H9 (cell line): ENCODE data around the gene HMOX1. TPM values are rescaled to one million over a fixed set of nuclear protein-coding genes. Genes with fewer than 3 reads are reported as not detected.
A peak's percentile ranks its signal among the peaks of the same experiment; 100 is the strongest.

Source experiments
- DNase-seq: peaks from one replicate; pipeline ENCODE4 v3.0.0-alpha.2; 2017
- H2AFZ ChIP-seq: one replicate; pipeline ENCODE4 v1.6.1; 2013; ENCODE audit warnings: mild to moderate bottlenecking, low read length, control low read depth, moderate library complexity
- H2AK5ac ChIP-seq: 2 replicates; pipeline ENCODE4 v1.6.1; 2013; ENCODE audit warnings: low read length, control low read depth, mixed read lengths; ENCODE audit not compliant: insufficient read length
- H2BK120ac ChIP-seq: one replicate; pipeline ENCODE4 v1.6.1; 2013; ENCODE audit warnings: low read depth, mild to moderate bottlenecking, low read length, control low read depth, inconsistent platforms; ENCODE audit not compliant: poor library complexity, severe bottlenecking
- H2BK12ac ChIP-seq: 2 replicates; pipeline ENCODE4 v1.6.1; 2013; ENCODE audit warnings: low read length, control low read depth, mixed read lengths, low read depth; ENCODE audit not compliant: insufficient read length
- H2BK15ac ChIP-seq: 2 replicates; pipeline ENCODE4 v1.6.1; 2013; ENCODE audit warnings: low read depth, low read length, control low read depth
- H2BK20ac ChIP-seq: one replicate; pipeline ENCODE4 v1.6.1; 2013; ENCODE audit warnings: low read depth, mild to moderate bottlenecking, low read length, control low read depth, inconsistent platforms; ENCODE audit not compliant: poor library complexity, severe bottlenecking
- H2BK5ac ChIP-seq: 2 replicates; pipeline ENCODE4 v1.6.1; 2013; ENCODE audit warnings: low read length, control low read depth, mixed read lengths; ENCODE audit not compliant: insufficient read length
- H3K14ac ChIP-seq: 2 replicates; pipeline ENCODE4 v1.6.1; 2013; ENCODE audit warnings: low read length, control low read depth; ENCODE audit not compliant: insufficient read depth
- H3K18ac ChIP-seq: 2 replicates; pipeline ENCODE4 v1.6.1; 2013; ENCODE audit warnings: low read depth, mild to moderate bottlenecking, mixed read lengths, low read length, control low read depth; ENCODE audit not compliant: insufficient read length
- H3K23ac ChIP-seq: 2 replicates; pipeline ENCODE4 v1.6.1; 2013; ENCODE audit warnings: low read length, control low read depth, mixed read lengths, low read depth; ENCODE audit not compliant: insufficient read length
- H3K23me2 ChIP-seq: 2 replicates; pipeline ENCODE4 v1.6.1; 2013; ENCODE audit warnings: low read depth, mild to moderate bottlenecking, mixed read lengths, low read length, control low read depth; ENCODE audit not compliant: insufficient read length, poor library complexity, severe bottlenecking
- H3K27ac ChIP-seq: 2 replicates; pipeline ENCODE4 v1.5.1; 2013; ENCODE audit warnings: low read length, control low read depth, mixed read lengths, low read depth; ENCODE audit not compliant: insufficient read length
- H3K27me3 ChIP-seq: 2 replicates; pipeline ENCODE4 v1.6.1; 2013; ENCODE audit warnings: low read length, control low read depth, inconsistent platforms; ENCODE audit not compliant: insufficient read depth
- H3K4ac ChIP-seq: 2 replicates; pipeline ENCODE4 v1.6.1; 2013; ENCODE audit warnings: low read depth, mild to moderate bottlenecking, control low read depth, inconsistent platforms, low read length, moderate library complexity
- H3K4me1 ChIP-seq: 2 replicates; pipeline ENCODE4 v1.6.1; 2013; ENCODE audit warnings: low read length, control low read depth, inconsistent platforms; ENCODE audit not compliant: insufficient read depth
- H3K4me2 ChIP-seq: 2 replicates; pipeline ENCODE4 v1.6.1; 2013; ENCODE audit warnings: low read length, control low read depth, mixed read lengths; ENCODE audit not compliant: insufficient read length, insufficient read depth
- H3K56ac ChIP-seq: 2 replicates; pipeline ENCODE4 v1.6.1; 2013; ENCODE audit warnings: low read depth, mild to moderate bottlenecking, mixed read lengths, low read length, control low read depth; ENCODE audit not compliant: insufficient read length
- H3K79me1 ChIP-seq: 2 replicates; pipeline ENCODE4 v1.6.1; 2013; ENCODE audit warnings: low read depth, mild to moderate bottlenecking, moderate library complexity, low read length, control low read depth, inconsistent platforms; ENCODE audit not compliant: insufficient read depth, poor library complexity, severe bottlenecking
- H3K79me2 ChIP-seq: 2 replicates; pipeline ENCODE4 v1.6.1; 2013; ENCODE audit warnings: low read length, control low read depth, inconsistent platforms; ENCODE audit not compliant: insufficient read depth
- H3K9ac ChIP-seq: 2 replicates; pipeline ENCODE4 v1.6.1; 2013; ENCODE audit warnings: low read length, control low read depth, mixed read lengths; ENCODE audit not compliant: insufficient read length; ENCODE audit errors: extremely low read depth
- H3K9me3 ChIP-seq: one replicate; pipeline ENCODE4 v1.6.1; 2013; ENCODE audit warnings: low read depth, low read length, inconsistent platforms; ENCODE audit not compliant: control insufficient read depth
- H3T11ph ChIP-seq: one replicate; pipeline ENCODE4 v1.6.1; 2013; ENCODE audit warnings: mild to moderate bottlenecking, low read length, control low read depth, inconsistent platforms
- H4K20me1 ChIP-seq: one replicate; pipeline ENCODE4 v1.6.1; 2013; ENCODE audit not compliant: control insufficient read depth, insufficient read length, insufficient read depth
- H4K5ac ChIP-seq: 2 replicates; pipeline ENCODE4 v1.6.1; 2013; ENCODE audit warnings: low read depth, mild to moderate bottlenecking, mixed read lengths, low read length, control low read depth; ENCODE audit not compliant: insufficient read length
- H4K8ac ChIP-seq: replicated peaks from 2 replicates; pipeline ENCODE4 v1.6.1; 2013; ENCODE audit warnings: low read length, control low read depth, mixed read lengths, low read depth; ENCODE audit not compliant: insufficient read length
- H4K91ac ChIP-seq: 2 replicates; pipeline ENCODE4 v1.6.1; 2013; ENCODE audit warnings: low read depth, mild to moderate bottlenecking, moderate library complexity, mixed read lengths, low read length, control low read depth; ENCODE audit not compliant: insufficient read length
- H3K27ac Mint-ChIP-seq, 3 experiments: 2 replicates in 2 of 3; 3 replicates in 1 of 3; pipeline ENCODE4 v1.8.0; 2020 to 2021; ENCODE audit warnings: mixed read lengths in 3 of 3, mild to moderate bottlenecking in 1 of 3, moderate library complexity in 1 of 3
- H3K27me3 Mint-ChIP-seq: 2 replicates; pipeline ENCODE4 v1.8.0; 2021; ENCODE audit warnings: low read depth, mild to moderate bottlenecking, moderate library complexity, mixed read lengths
- H3K36me3 Mint-ChIP-seq, 3 experiments: 2 replicates in 2 of 3; 3 replicates in 1 of 3; pipeline ENCODE4 v1.8.0; 2020 to 2021; ENCODE audit warnings: low read depth in 3 of 3, mixed read lengths in 3 of 3; ENCODE audit not compliant: insufficient read depth in 1 of 3
- H3K4me1 Mint-ChIP-seq, 2 experiments: 2 replicates each; pipeline ENCODE4 v1.8.0; 2020; ENCODE audit warnings: mixed read lengths in 2 of 2
- H3K4me3 Mint-ChIP-seq, 2 experiments: 2 replicates in 1 of 2; 3 replicates in 1 of 2; pipeline ENCODE4 v1.8.0; 2020 to 2021; ENCODE audit warnings: mild to moderate bottlenecking in 2 of 2, mixed read lengths in 2 of 2, moderate library complexity in 1 of 2
- H3K9me3 Mint-ChIP-seq, 2 experiments: 2 replicates in 1 of 2; 3 replicates in 1 of 2; pipeline ENCODE4 v1.8.0; 2020; ENCODE audit warnings: mild to moderate bottlenecking in 2 of 2, mixed read lengths in 2 of 2, moderate library complexity in 1 of 2
- WGBS: extraction: QIAGEN DNeasy Blood & Tissue Kit; methylation state at CpG from one replicate; pipeline ENCODE4 v1.1.7; 2013; ENCODE audit warnings: missing lambda C conversion rate, low lambda C conversion rate, mixed read lengths; ENCODE audit not compliant: insufficient read length; ENCODE audit errors: extremely low coverage; 5-methylcytosine and 5-hydroxymethylcytosine counted together
- total RNA-seq: library from RNA; stranded (reverse); gene quantifications from 2 replicates; pipeline ENCODE4 v1.2.1, GENCODE V29; 2021
- TF ChIP-seq, protein P1 (sequence below): fragments of 200-600 bp; sonication (generic); conservative IDR thresholded peaks from 3 replicates; pipeline ENCODE4 v1.8.0; 2021; ENCODE audit warnings: antibody characterized with exemption, mild to moderate bottlenecking

HMOX1 gene
- total RNA-seq, 1 experiment from 2014 or later, result 22.7 TPM

GRCh38 chr22:35400501-35400790, 19.6 kb downstream of the HMOX1 start:
- TF ChIP-seq, protein P1, sequence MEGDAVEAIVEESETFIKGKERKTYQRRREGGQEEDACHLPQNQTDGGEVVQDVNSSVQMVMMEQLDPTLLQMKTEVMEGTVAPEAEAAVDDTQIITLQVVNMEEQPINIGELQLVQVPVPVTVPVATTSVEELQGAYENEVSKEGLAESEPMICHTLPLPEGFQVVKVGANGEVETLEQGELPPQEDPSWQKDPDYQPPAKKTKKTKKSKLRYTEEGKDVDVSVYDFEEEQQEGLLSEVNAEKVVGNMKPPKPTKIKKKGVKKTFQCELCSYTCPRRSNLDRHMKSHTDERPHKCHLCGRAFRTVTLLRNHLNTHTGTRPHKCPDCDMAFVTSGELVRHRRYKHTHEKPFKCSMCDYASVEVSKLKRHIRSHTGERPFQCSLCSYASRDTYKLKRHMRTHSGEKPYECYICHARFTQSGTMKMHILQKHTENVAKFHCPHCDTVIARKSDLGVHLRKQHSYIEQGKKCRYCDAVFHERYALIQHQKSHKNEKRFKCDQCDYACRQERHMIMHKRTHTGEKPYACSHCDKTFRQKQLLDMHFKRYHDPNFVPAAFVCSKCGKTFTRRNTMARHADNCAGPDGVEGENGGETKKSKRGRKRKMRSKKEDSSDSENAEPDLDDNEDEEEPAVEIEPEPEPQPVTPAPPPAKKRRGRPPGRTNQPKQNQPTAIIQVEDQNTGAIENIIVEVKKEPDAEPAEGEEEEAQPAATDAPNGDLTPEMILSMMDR, result no peak
- Mint-ChIP-seq H3K27ac (peak overlapping the region in 2 of 3 experiments; percentile 100; a peak in 4 of 7 replicates), H3K4me3 (peak overlapping the region; percentile 98 to 99), H3K9me3 (no peaks in the 10 kb centered on the region; a peak in 1 of 5 replicates), H3K36me3 (peaks cover 34 to 52% (median 44%) of the 10 kb centered on the region in 3 experiments), H3K27me3 (no peaks in the 10 kb centered on the region), H3K4me1 (peaks cover 41 to 50% of the 10 kb centered on the region in 2 experiments)
- Histone ChIP-seq H4K20me1 (no peaks in the 10 kb centered on the region), H3T11ph (peak overlapping the region; percentile 99), H3K79me1 (peaks cover 11% of the 10 kb centered on the region), H3K14ac (peak overlapping the region; percentile 100), H3K18ac (peak overlapping the region; percentile 100), H3K4me1 (no peaks in the 10 kb centered on the region; the same call in 1 of the 2 replicates), H3K4me2 (peak overlapping the region; percentile 93), H3K56ac (peak overlapping the region; percentile 100), H3K27ac (peak overlapping the region; percentile 88), H3K27me3 (no peaks in the 10 kb centered on the region), H3K23ac (peak overlapping the region; percentile 60), H3K9me3 (no peaks in the 10 kb centered on the region), H2BK15ac (peak overlapping the region; percentile 98; the same call in 1 of the 2 replicates), H2BK120ac (peak overlapping the region; percentile 100), H2AK5ac (peak overlapping the region; percentile 71), H4K8ac (peak overlapping the region; percentile 100), H3K23me2 (peaks cover 13% of the 10 kb centered on the region), H2BK20ac (no peak overlapping the region), H2BK5ac (peak overlapping the region; percentile 99), H4K91ac (peak overlapping the region; percentile 100), H3K79me2 (peaks cover 8% of the 10 kb centered on the region; the same call in 1 of the 2 replicates), H4K5ac (peak overlapping the region; percentile 100), H3K4ac (peak overlapping the region; percentile 99), H2BK12ac (peak overlapping the region; percentile 97), H2AFZ (no peak overlapping the region), H3K9ac (peak overlapping the region; percentile 100)
- DNase-seq, result no peak
- WGBS, result no CpG with 5 or more reads among the region's 20 CpGs
